Renal cortex interstitium (tissue), 11 donors: Measurements from ENCODE around the gene FGF6. TPM values are rescaled to one million over a fixed set of nuclear protein-coding genes. Genes with fewer than 3 reads are reported as not detected.
"Not testable (repeated sequence)": the region's sequence is repeated elsewhere in the genome, so short reads cannot be mapped to it uniquely, and the experiment has no call there.

ENCODE experiments used
- DNase-seq, 11 donors: peaks; one replicate each; pipeline ENCODE4 v3.0.0-alpha.2; 2013; ENCODE audit warnings: low read depth in 9 of 11, low spot score in 4 of 11; ENCODE audit errors: extremely low read depth in 1 of 11
- polyA plus RNA-seq, 3 donors: library from polyadenylated mRNA; unstranded; fragments of 120-200 nt; gene quantifications; one replicate each; pipeline ENCODE4 v1.2.1, GENCODE V29; 2013; ENCODE audit not compliant: insufficient read length in 3 of 3

The FGF6 gene
- polyA plus RNA-seq, 3 donors = not detected

GRCh38 chr12:4424422-4424821 lies 21.2 kb downstream of the FGF6 start:
- no peak for DNase-seq

GRCh38 chr12:4423528-4424195 lies 22.0 kb downstream of the FGF6 start:
- DNase-seq = no peak

DNA sequence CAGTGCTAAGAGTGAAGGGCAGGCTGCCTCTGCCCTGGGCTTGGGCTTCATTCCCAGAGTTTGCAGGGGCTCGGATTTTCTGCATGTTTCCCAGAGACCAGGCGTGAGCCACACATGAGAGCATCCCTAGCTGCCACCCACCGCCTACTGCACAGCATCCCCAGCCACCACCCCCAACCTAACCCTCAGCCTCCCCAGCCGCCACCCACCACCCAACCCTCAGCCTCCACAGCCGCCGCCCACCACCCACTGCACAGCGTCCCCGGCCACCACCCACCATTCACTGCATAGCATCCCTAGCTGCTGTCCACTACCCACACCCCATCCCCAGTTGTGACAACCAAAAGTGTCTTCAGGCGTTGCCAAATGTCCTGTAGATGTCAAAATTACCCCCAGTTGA lies 22.6 kb downstream of the FGF6 start:
- no peak for DNase-seq

DNA sequence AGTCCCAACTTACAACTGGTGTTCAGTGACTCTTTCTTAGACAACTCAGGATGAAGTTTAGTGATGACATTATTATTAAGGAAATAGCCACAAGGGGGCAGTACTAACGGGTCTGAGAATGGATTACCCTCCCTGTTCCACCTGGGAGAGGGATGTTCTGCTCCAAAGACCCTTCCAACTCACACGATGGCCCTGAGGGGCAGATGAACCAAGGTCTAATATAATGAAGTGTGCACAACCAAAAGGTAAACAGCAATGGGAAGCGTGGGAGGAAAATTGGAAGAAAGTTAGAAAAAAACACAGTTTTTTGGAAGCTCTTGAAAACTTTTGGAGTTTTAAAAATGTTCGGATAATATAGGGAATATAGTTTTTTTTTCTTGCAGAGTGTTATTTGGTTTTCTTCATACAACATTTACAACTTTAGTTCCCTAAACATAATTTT lies 24.0 kb downstream of the FGF6 start:
- DNase-seq = peak in 2 of 11 donors; percentile 26 to 32

DNA sequence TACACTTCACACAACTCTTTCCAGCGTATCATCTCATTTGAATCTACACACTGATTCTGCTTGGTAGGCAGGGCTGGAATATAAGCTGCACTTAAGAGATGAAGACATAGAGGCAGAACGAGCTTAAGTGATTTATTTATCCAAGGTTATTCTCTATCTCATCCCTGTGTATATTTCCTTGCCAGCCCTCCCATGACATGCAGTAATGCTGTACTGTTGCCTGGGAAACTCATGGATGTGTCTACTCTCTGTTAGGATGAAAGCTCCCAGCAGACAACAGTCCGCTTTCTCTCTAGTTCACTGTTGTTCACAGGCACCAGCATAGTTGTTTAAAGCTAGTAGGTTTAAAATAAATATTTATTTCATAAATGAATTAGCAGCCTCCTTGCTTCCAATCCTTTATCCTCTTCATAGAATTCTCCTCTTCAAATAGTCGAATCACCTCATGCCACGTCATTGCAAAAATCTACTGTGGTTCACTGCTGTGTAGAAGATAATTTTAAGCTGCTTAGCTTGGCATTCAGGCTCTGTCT lies 25.4 kb downstream of the FGF6 start:
- no peak for DNase-seq

GRCh38 chr12:4418913-4419312 lies 26.7 kb downstream of the FGF6 start:
- DNase-seq = no peak

DNA sequence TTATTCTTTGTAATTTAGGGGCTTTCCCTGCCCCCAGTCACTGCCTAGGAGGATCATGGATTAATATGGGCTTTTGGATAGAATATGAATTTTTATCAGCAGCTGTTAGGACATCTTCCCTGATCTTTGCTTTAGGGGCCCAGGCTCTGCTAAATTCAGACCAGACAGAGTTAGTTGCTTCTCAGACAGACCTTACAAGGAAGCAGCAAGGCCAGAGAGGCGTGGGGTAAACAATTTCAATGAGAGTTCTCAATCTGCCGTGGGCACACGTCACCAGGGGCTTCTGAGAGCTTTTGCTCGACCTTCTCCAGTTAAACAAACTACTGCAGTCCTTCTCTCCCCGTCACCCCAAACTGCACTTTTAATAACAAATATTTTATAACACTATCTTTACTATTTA lies 27.7 kb downstream of the FGF6 start:
- no peak for DNase-seq

DNA sequence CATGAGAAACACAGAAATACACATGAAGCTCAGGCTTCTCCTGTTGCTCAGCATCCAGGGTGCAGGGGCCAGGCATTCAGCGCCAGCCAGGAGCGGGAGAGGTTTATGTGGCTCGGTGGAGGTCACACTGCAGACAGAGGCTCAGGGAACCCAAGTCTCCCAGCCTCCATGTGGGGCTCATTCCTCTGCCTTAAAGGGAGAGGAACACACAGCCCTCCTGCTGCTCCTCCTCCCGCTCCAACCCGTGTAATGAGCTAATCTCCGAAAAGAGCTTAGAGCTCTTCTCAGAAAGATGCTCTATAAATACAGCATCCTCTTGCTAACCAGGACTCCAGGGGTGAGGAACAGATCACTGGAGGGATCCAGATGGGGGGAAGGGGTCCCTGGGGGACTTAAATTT lies 28.2 kb downstream of the FGF6 start:
- DNase-seq = no peak

DNA sequence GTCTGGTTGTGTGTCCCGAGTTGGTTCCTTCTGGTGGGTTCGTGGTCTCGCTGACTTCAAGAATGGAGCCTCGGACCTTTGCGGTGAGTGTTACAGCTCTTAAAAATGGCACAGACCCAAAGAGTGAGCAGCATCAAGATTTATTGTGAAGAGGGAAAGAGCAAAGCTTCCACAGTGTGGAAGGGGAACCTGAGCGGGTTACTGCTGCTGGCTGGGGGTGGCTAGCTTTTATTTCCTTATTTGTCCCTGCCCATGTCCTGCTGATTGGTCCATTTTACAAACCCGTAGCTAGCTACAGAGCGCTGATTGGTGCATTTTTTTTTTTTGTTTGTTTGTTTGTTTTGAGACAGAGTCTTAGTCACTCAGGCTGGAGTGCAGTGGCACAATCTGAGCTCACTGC lies 29.3 kb downstream of the FGF6 start:
- DNase-seq = no peak

- DNase-seq = no peak
These were observed 33.1 kb downstream of the FGF6 start for GRCh38 chr12:4412465-4412864.

DNA sequence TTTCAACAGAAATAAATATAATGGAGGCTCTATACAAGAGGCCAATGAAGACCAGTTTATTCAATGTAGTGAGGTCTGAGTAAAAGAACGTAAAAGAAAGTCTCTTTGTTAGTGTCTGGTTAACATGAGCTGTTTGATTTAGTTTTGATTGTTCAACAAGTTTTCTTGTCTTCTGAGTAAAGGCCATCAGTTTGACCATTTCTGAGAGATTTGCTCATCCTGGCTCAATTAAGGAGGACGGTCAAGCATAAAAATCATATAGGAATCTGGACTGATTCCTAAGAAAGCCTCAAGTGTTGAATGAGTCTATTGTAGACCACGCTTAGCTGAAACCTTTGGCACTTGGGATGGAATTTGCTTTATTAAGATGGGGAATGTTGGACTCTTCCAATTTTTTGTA lies 33.6 kb downstream of the FGF6 start:
- no peak for DNase-seq

DNA sequence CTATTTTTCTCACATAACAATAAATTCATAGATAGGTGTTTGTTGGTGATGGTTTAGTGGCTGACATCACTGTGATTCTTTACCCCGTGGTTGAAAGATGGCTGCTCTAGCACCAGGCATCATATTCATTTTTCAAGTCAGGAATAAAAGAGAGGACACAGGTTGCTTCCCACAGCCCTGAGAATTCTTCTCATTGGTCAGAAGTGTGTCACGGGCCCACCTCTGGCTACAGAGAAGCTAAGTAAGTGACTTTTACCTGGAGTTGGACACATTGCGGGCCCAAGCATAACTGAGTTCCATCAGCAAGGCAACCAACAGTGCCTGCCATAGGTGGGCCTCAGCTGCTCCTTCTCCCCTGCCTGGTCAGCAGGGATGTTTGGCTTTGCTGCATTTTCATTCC lies 38.5 kb downstream of the FGF6 start:
- no peak for DNase-seq

DNA sequence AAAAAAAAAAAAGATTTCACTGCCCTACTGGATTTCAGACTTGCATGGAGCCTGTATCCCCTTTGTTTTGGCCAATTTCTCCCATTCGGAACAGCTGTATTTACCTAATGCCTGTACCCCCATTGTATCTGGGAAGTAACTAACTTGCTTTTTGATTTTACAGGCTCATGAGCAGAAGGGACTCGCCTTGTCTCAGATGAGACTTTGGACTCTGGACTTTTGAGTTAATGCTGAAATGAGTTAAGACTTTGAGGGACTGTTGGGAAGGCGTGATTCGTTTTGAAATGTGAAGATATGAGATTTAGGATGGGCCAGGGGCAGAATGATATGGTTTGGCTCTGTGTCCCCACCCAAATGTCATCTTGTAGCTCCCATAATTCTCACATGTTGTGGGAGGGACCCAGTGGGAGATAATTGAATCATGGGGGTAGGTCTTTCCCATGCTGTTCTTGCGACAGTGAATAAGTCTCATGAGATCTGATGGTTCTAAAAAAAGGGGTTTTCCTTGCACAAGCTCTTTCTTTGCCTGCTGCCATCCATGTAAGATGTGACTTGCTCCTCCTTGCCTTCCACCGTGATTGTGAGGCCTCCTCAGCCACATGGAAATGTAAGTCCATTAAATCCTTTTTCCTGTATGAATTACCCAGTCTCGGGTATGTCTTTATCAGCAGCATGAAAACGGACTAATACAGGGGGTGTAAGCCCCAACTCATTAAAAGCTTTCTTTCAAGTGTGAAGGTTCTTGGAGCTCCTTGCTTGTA lies 40.6 kb downstream of the FGF6 start:
- not testable (repeated sequence) for DNase-seq

- DNase-seq = no peak
These were observed 42.6 kb downstream of the FGF6 start for GRCh38 chr12:4402996-4403395.

DNA sequence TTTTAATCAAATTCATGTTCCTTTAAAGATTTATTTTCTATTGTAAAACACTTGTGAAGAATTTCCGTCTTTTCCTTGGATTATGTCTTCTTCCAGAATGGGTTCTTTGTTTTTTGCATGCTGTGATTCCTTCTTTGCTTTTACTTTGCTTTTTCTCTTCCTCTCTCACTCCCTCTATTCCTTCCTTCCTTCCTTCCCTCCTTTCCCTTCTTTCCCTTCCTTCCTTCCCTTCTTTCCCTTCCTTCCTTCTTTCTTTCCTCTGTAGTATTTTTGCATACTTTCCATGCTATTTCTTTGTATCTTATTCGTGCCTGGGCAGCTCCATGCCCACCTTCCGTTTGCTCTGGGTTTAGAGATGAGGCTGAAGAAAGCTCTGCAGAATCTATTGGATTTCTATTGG lies 44.5 kb downstream of the FGF6 start:
- no peak for DNase-seq

- DNase-seq = no peak
These were observed 49.8 kb downstream of the FGF6 start for GRCh38 chr12:4395818-4396217.

GRCh38 chr12:4393211-4393610 lies 52.4 kb downstream of the FGF6 start:
- DNase-seq = no peak

GRCh38 chr12:4392223-4392742 lies 53.3 kb downstream of the FGF6 start:
- DNase-seq = no peak

GRCh38 chr12:4388662-4389061 lies 57.0 kb downstream of the FGF6 start:
- no peak for DNase-seq

- DNase-seq = no peak
These were observed 57.6 kb downstream of the FGF6 start for GRCh38 chr12:4388032-4388431.
